K562 (cell line): Measurements from ENCODE around the gene ADGRD1.

Source experiments
- FOXM1 ChIP-seq, 2 experiments: fragments of 450-650 bp in 1 of 2; sonication (generic) in 1 of 2; formaldehyde crosslinking in 1 of 2; IDR thresholded peaks; 2 replicates each; pipeline versions ENCODE4 v1.6.1 to v1.9.0; 2017 to 2022; ENCODE audit warnings: low read depth in 2 of 2, mild to moderate bottlenecking in 2 of 2, missing genetic modification reagents in 1 of 2, moderate library complexity in 1 of 2
- MTF1 ChIP-seq: fragments of 250-450 bp; sonication (Bioruptor Pico); IDR thresholded peaks from 2 replicates; pipeline ENCODE4 v1.9.0; 2021; ENCODE audit warnings: moderate library complexity, mild to moderate bottlenecking, inconsistent platforms, borderline replicate concordance
- ZNF282 ChIP-seq: sonication (generic); formaldehyde crosslinking; IDR thresholded peaks from 2 replicates; pipeline ENCODE4 v1.8.1; 2023; ENCODE audit warnings: missing genetic modification reagents

- no peak for TF ChIP-seq MTF1
- no peak for TF ChIP-seq FOXM1 (IDR thresholded peaks at IDR 0.05; ENCODE audit: low read depth)
- TF ChIP-seq FOXM1 (CRISPR knock-in tag; IDR thresholded peaks at IDR 0.05; ENCODE audit: low read depth): no peak
- no peak for TF ChIP-seq ZNF282 (CRISPR knock-in tag)
Observed at GRCh38 chr12:130988751-130989150, 35.0 kb downstream of the ADGRD1 start.
